H1 (cell line): Measurements from ENCODE around the gene PLTP. TPM values are rescaled to one million over a fixed set of nuclear protein-coding genes. Genes with fewer than 3 reads are reported as not detected.
A peak's percentile ranks its signal among the peaks of the same experiment; 100 is the strongest.

ENCODE experiments used
- CTCF ChIA-PET: fragments of 300-600 bp; sonication (Branson Sonifier 250); formaldehyde crosslinking; loops from one replicate; lab custom pipeline; 2021; ENCODE audit not compliant: partially characterized antibody; lab: Charles Lee
- POLR2A ChIA-PET: fragments of 300-600 bp; sonication (Branson Sonifier 250); formaldehyde crosslinking; loops from one replicate; lab custom pipeline; 2021; ENCODE audit warnings: inconsistent platforms; ENCODE audit not compliant: partially characterized antibody; lab: Charles Lee
- DNase-seq, 2 experiments: peaks; one replicate each; pipeline versions ENCODE4 v3.0.0 to v3.0.0-alpha.2; 2010 to 2022; ENCODE audit warnings: low spot score in 2 of 2, low read depth in 1 of 2, mixed read lengths in 1 of 2
- FAIRE-seq: peaks from 2 replicates; lab custom pipeline; 2011; peaks lifted over from hg19 to GRCh38; lab: Jason Lieb, UNC
- H2AFZ ChIP-seq: 2 replicates; pipeline ENCODE4 v1.8.1; 2012; ENCODE audit warnings: low read length, inconsistent platforms
- H2AK5ac ChIP-seq: 2 replicates; pipeline ENCODE4 v1.6.1; 2013; ENCODE audit warnings: low read depth, low read length
- H2BK120ac ChIP-seq: replicated peaks from 2 replicates; pipeline ENCODE3; 2013; ENCODE audit warnings: low read depth, low read length, inconsistent platforms
- H2BK12ac ChIP-seq: 2 replicates; pipeline ENCODE4 v1.6.1; 2013; ENCODE audit warnings: low read depth, low read length
- H2BK15ac ChIP-seq: 2 replicates; pipeline ENCODE4 v1.6.1; 2013; ENCODE audit warnings: low read length
- H2BK20ac ChIP-seq: 2 replicates; pipeline ENCODE4 v1.6.1; 2013; ENCODE audit warnings: low read length
- H2BK5ac ChIP-seq: 2 replicates; pipeline ENCODE4 v1.6.1; 2013; ENCODE audit warnings: low read depth, low read length
- H3K14ac ChIP-seq: 2 replicates; pipeline ENCODE4 v1.6.1; 2013; ENCODE audit warnings: inconsistent platforms; ENCODE audit not compliant: insufficient read length
- H3K18ac ChIP-seq: 2 replicates; pipeline ENCODE4 v1.6.1; 2013; ENCODE audit warnings: low read length; ENCODE audit errors: extremely low read depth
- H3K23ac ChIP-seq: 2 replicates; pipeline ENCODE4 v1.6.1; 2013; ENCODE audit warnings: inconsistent platforms; ENCODE audit not compliant: insufficient read length
- H3K23me2 ChIP-seq: 2 replicates; pipeline ENCODE4 v1.6.1; 2013; ENCODE audit warnings: low read depth, low read length
- H3K27ac ChIP-seq: 2 replicates; pipeline ENCODE4 v1.6.1; 2011; ENCODE audit warnings: low read depth, low read length, inconsistent platforms
- H3K27me3 ChIP-seq, 4 experiments: replicated peaks in 1 of 4; 1 replicate in 1 of 4; 2 replicates in 3 of 4; pipeline versions ENCODE4 v1.6.1 to v1.8.1; 2011 to 2013; ENCODE audit warnings: low read length in 3 of 4, mild to moderate bottlenecking in 3 of 4, inconsistent platforms in 2 of 4, mixed read lengths in 2 of 4, moderate library complexity in 1 of 4; ENCODE audit not compliant: control insufficient read depth in 3 of 4, insufficient read depth in 3 of 4; ENCODE audit errors: extremely low read depth in 1 of 4
- H3K36me3 ChIP-seq, 4 experiments: 2 replicates each; pipeline versions ENCODE4 v1.6.1 to v1.8.1; 2011 to 2013; ENCODE audit warnings: mild to moderate bottlenecking in 4 of 4, low read length in 3 of 4, moderate library complexity in 2 of 4, control low read depth in 1 of 4, inconsistent platforms in 1 of 4; ENCODE audit not compliant: insufficient read depth in 4 of 4, control insufficient read depth in 2 of 4
- H3K4ac ChIP-seq: replicated peaks from 2 replicates; pipeline ENCODE3; 2013; ENCODE audit warnings: low read length, low read depth, mixed read lengths, inconsistent platforms; ENCODE audit not compliant: insufficient read length
- H3K4me1 ChIP-seq, 4 experiments: replicated peaks in 1 of 4; 1 replicate in 1 of 4; 2 replicates in 3 of 4; pipeline versions ENCODE4 v1.6.1 to v1.8.1; 2011 to 2013; ENCODE audit warnings: low read length in 3 of 4, inconsistent platforms in 2 of 4, mixed read lengths in 1 of 4; ENCODE audit not compliant: insufficient read depth in 4 of 4, control insufficient read depth in 3 of 4
- H3K4me2 ChIP-seq, 2 experiments: 2 replicates each; pipeline versions ENCODE4 v1.6.1 to v1.8.1; 2011 to 2013; ENCODE audit warnings: low read depth in 2 of 2, low read length in 2 of 2, control low read depth in 1 of 2, inconsistent platforms in 1 of 2, mild to moderate bottlenecking in 1 of 2; ENCODE audit not compliant: insufficient read depth in 1 of 2
- H3K4me3 ChIP-seq, 4 experiments: fragments of 200-600, 300-600 bp in 1 of 4; sonication (generic), shearing (Covaris generic), sonication (Bioruptor Twin) in 1 of 4; 2 replicates each; pipeline versions ENCODE4 v1.5.1 to v1.8.1; 2011 to 2016; ENCODE audit warnings: low read length in 4 of 4, low read depth in 3 of 4, control low read depth in 2 of 4, inconsistent platforms in 2 of 4, mild to moderate bottlenecking in 2 of 4, mixed read lengths in 1 of 4, moderate library complexity in 1 of 4; ENCODE audit not compliant: insufficient read depth in 2 of 4; ENCODE audit errors: extremely low read depth in 1 of 4
- H3K56ac ChIP-seq: replicated peaks from 2 replicates; pipeline ENCODE3; 2013; ENCODE audit warnings: low read depth, mild to moderate bottlenecking, mixed read lengths, low read length, inconsistent platforms; ENCODE audit not compliant: insufficient read length
- H3K79me1 ChIP-seq: 2 replicates; pipeline ENCODE4 v1.6.1; 2013; ENCODE audit warnings: low read depth, low read length, control low read depth
- H3K79me2 ChIP-seq, 2 experiments: 2 replicates each; pipeline versions ENCODE4 v1.6.1 to v1.8.1; 2012 to 2013; ENCODE audit warnings: low read length in 2 of 2, mild to moderate bottlenecking in 2 of 2, inconsistent platforms in 1 of 2; ENCODE audit not compliant: insufficient read depth in 2 of 2, control insufficient read depth in 1 of 2
- H3K9ac ChIP-seq, 4 experiments: replicated peaks in 1 of 4; 1 replicate in 1 of 4; 2 replicates in 3 of 4; pipeline versions ENCODE4 v1.6.1 to v1.8.1; 2011 to 2013; ENCODE audit warnings: low read depth in 3 of 4, low read length in 3 of 4, control low read depth in 2 of 4, mild to moderate bottlenecking in 2 of 4, moderate library complexity in 2 of 4, inconsistent platforms in 1 of 4; ENCODE audit errors: extremely low read depth in 1 of 4
- H3K9me3 ChIP-seq, 2 experiments: 2 replicates each; pipeline versions ENCODE4 v1.6.1 to v1.8.1; 2012 to 2013; ENCODE audit warnings: mild to moderate bottlenecking in 2 of 2, moderate library complexity in 2 of 2, control low read depth in 1 of 2, inconsistent platforms in 1 of 2, low read depth in 1 of 2, low read length in 1 of 2, mixed read lengths in 1 of 2; ENCODE audit not compliant: insufficient read depth in 2 of 2
- H4K20me1 ChIP-seq, 2 experiments: replicated peaks in 1 of 2; 2 replicates each; pipeline versions ENCODE3 to v1.8.1; 2011 to 2013; ENCODE audit warnings: inconsistent platforms in 2 of 2, low read length in 2 of 2, mild to moderate bottlenecking in 1 of 2; ENCODE audit not compliant: insufficient read depth in 2 of 2, control insufficient read depth in 1 of 2
- H4K5ac ChIP-seq: 2 replicates; pipeline ENCODE4 v1.6.1; 2013; ENCODE audit warnings: low read length, low read depth, mixed read lengths, inconsistent platforms; ENCODE audit not compliant: insufficient read length
- H4K8ac ChIP-seq: 2 replicates; pipeline ENCODE4 v1.8.0; 2013; ENCODE audit warnings: mild to moderate bottlenecking, moderate library complexity, low read length, inconsistent platforms; ENCODE audit not compliant: insufficient read depth; ENCODE audit errors: extremely low read depth
- H4K91ac ChIP-seq: replicated peaks from 2 replicates; pipeline ENCODE3; 2013; ENCODE audit warnings: low read length, mixed read lengths, inconsistent platforms; ENCODE audit not compliant: insufficient read length
- ASH2L ChIP-seq: fragments of 200-600, 300-600 bp; sonication (generic); IDR thresholded peaks from one replicate; pipeline ENCODE4 v1.7.1; 2017; ENCODE audit warnings: low read length
- CBX8 ChIP-seq: fragments of 300-800, 300-1000 bp; sonication (generic); IDR thresholded peaks from 2 replicates; pipeline ENCODE4 v1.7.1; 2016; ENCODE audit warnings: low read depth, low read length, borderline replicate concordance
- EP300 ChIP-seq, 2 experiments: IDR thresholded peaks; 1 replicate in 1 of 2; 2 replicates in 1 of 2; pipeline ENCODE4 v1.6.1; 2011 to 2012; ENCODE audit warnings: low read depth in 2 of 2, low read length in 2 of 2, mild to moderate bottlenecking in 2 of 2, borderline replicate concordance in 1 of 2, inconsistent platforms in 1 of 2, moderate library complexity in 1 of 2
- PHF8 ChIP-seq: fragments of 200-600 bp; sonication (generic); conservative IDR thresholded peaks from 2 replicates; pipeline ENCODE4 v1.7.1; 2012; ENCODE audit warnings: low read depth, mild to moderate bottlenecking, inconsistent platforms, low read length, moderate library complexity
- POLR2AphosphoS5 ChIP-seq: IDR thresholded peaks from 2 replicates; pipeline ENCODE4 v1.6.1; 2011; ENCODE audit warnings: low read depth, low read length
- SIN3A ChIP-seq, 2 experiments: IDR thresholded peaks in 1 of 2; conservative IDR thresholded peaks in 1 of 2; 2 replicates each; pipeline ENCODE4 v1.6.1; 2011 to 2012; ENCODE audit warnings: low read length in 2 of 2, improper control_type of control experiment in 1 of 2, low read depth in 1 of 2, mild to moderate bottlenecking in 1 of 2
- SIRT6 ChIP-seq: IDR thresholded peaks from one replicate; pipeline ENCODE4 v1.7.1; 2012; ENCODE audit warnings: low read length, inconsistent platforms
- SP1 ChIP-seq: IDR thresholded peaks from 2 replicates; pipeline ENCODE4 v1.6.1; 2011; ENCODE audit warnings: low read depth, low read length
- SRF ChIP-seq: IDR thresholded peaks from 2 replicates; pipeline ENCODE4 v1.6.1; 2011; ENCODE audit warnings: mild to moderate bottlenecking, low read depth, low read length, moderate library complexity
- TAF7 ChIP-seq: optimal IDR thresholded peaks from 2 replicates; pipeline ENCODE3; 2011; ENCODE audit warnings: low read depth, mild to moderate bottlenecking, inconsistent platforms, low read length, moderate library complexity, borderline replicate concordance
- TBP ChIP-seq: IDR thresholded peaks from 2 replicates; pipeline ENCODE4 v1.6.1; 2011; ENCODE audit warnings: low read depth, low read length, improper control_type of control experiment
- WGBS, 2 experiments: shearing (Covaris generic) in 1 of 2; methylation state at CpG; one replicate each; pipeline versions ENCODE4 v1.1.6 to v1.1.7; 2013 to 2015; ENCODE audit warnings: low lambda C conversion rate in 2 of 2, mixed read lengths in 2 of 2, inconsistent platforms in 1 of 2, low coverage in 1 of 2, missing lambda C conversion rate in 1 of 2; ENCODE audit not compliant: insufficient replicate concordance in 2 of 2, insufficient coverage in 1 of 2, insufficient read length in 1 of 2; ENCODE audit errors: extremely low coverage in 1 of 2, missing lambda C conversion rate in 1 of 2; 5-methylcytosine and 5-hydroxymethylcytosine counted together
- polyA plus RNA-seq, 7 experiments: library from polyadenylated mRNA; depleted of rRNA in 3 of 7; stranded (reverse) in 5 of 7; unstranded in 2 of 7; fragments of >200 nt in 5 of 7; fragments of 200-250 nt in 2 of 7; gene quantifications; 1 replicate in 5 of 7; 2 replicates in 1 of 7; 4 replicates in 1 of 7; pipeline versions ENCODE4 v1.2.1 to v1.2.3, GENCODE V29; 2011 to 2013; ENCODE audit warnings: missing spikeins in 2 of 7, mixed read lengths in 2 of 7
- total RNA-seq: library from RNA; stranded (reverse); fragmentation: NEBNext Ultra II Directional; extraction: Animal tissue kit (Norgen Biotek cat#: 25700); gene quantifications from 2 replicates; pipeline ENCODE4 v1.2.1, GENCODE V29; 2021

Gene PLTP
- total and polyA plus RNA-seq, 2 of the 8 experiments (the other 6 are each of a cell fraction or from before 2014, with no cell fraction given), result 120 to 194 TPM

DNA sequence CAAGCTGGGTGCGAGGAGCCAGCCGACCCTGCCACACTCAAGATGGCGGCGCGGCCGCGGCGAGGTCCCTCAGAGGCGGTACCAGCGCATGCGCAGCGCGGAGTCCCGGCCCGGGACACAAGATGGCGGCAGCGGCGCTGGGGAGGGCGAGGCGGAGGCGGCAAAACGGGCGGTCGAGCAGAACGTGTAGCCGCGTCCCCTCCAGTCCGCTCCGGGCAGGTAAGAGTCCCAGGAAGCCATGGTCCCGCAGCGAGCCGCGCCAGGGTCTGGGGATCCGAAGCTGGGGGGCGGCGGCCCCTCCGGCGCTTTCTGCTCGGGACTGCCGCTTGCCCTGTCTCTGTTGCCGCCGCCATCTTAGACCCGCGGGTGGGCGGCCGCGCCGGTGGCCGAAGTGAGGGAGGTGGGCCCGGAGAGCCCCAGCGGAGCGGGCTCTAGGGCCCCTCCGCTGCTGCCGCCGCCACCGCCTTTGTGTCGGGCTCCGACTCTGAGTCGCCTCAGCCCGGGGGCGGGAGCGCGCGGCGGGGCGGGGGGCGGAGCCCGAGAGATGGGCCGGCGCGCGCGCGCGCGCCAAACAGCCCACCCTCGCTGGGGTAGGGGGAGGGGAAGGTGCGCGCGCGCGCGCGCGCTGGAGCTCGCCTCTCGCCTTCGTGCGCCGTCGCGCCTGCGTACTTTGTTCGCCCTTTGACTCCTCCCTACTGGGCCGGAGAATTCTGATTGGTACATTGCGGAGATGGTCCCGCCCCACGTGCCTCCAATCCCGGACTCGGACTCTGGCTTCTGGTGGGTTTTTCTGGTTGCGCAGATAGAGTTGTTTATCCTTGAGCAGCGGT lies 22.8 kb upstream of the PLTP start, which contains the start of gene PCIF1:
PCIF1 (plus strand) TSS at position 98 of the 830 bp plus-strand sequence. CDS start 4,317 bp downstream, outside the sequence.
- peaks cover 3% of the 10 kb centered on the region; the same call in 1 of the 2 replicates for H3K23me2 ChIP-seq
- no peak within 1 kb of the TSS for H3K14ac ChIP-seq
- H3K27me3 ChIP-seq, result no peaks in the 10 kb centered on the region
- FAIRE-seq (no peak), DNase-seq (peak; percentile 91 to 99)
- H3K4me3 ChIP-seq, result peak within 1 kb of the TSS; percentile 76 to 91 (median 86)
- peaks cover 5 to 31% (median 14%) of the 10 kb centered on the region in 4 experiments for H3K4me1 ChIP-seq
- H2BK120ac ChIP-seq, result peak within 1 kb of the TSS; percentile 67
- CTCF ChIA-PET, result interaction anchor here (0.6 to 2.9 kb wide), 7 partner anchors 12 to 135 kb away, joined by 3 to 12 read pairs (median 6); no protein-coding TSS in a partner anchor
- H3K4ac ChIP-seq, result peak within 1 kb of the TSS; percentile 96
- POLR2A ChIA-PET, result interaction anchor here (0.6 to 18.4 kb wide), 38 partner anchors 13 to 587 kb away, joined by 3 to 283 read pairs (median 6); partner anchors contain the start of genes ACOT8, CTSA, NEURL2 and PLTP
- peak within 1 kb of the TSS; percentile 72 to 73 for H3K4me2 ChIP-seq
- no peak within 1 kb of the TSS; the same call in 1 of the 2 replicates for H2BK12ac ChIP-seq
- H3K27ac ChIP-seq, result peak within 1 kb of the TSS; percentile 100
- peak within 1 kb of the TSS; percentile 96 for H2BK5ac ChIP-seq
- WGBS, 2 experiments, result 1% methylated on average over 44 of the region's 102 CpGs; no CpG with 5 or more reads in 1 of the 2 experiments
- H3K79me2 ChIP-seq, result peaks cover 0 to 22% of the 10 kb centered on the region in 2 experiments; a peak in 2 of 4 replicates
- peaks cover 3 to 16% (median 12%) of the 10 kb centered on the region in 4 experiments; a peak in 7 of 8 replicates for H3K36me3 ChIP-seq
- H4K5ac ChIP-seq, result peak within 1 kb of the TSS; percentile 96
- no peak within 1 kb of the TSS; the same call in 1 of the 2 replicates for H2AFZ ChIP-seq
- H3K79me1 ChIP-seq, result no peaks in the 10 kb centered on the region; the same call in 1 of the 2 replicates
- no peak within 1 kb of the TSS for H3K23ac ChIP-seq
- no peak within 1 kb of the TSS for H2AK5ac ChIP-seq
- no peak within 1 kb of the TSS for H2BK20ac ChIP-seq
- H4K8ac ChIP-seq, result peak within 1 kb of the TSS; percentile 100
- H4K91ac ChIP-seq, result peak within 1 kb of the TSS; percentile 99
- peak within 1 kb of the TSS; percentile 91 to 100 (median 100) for H3K9ac ChIP-seq
- H3K9me3 ChIP-seq, result no peaks in the 10 kb centered on the region
- peak within 1 kb of the TSS; percentile 98 for H3K56ac ChIP-seq
- no peak within 1 kb of the TSS; the same call in 1 of the 2 replicates for H2BK15ac ChIP-seq
- no peaks in the 10 kb centered on the region for H4K20me1 ChIP-seq
- H3K18ac ChIP-seq, result peak within 1 kb of the TSS; percentile 99
- TF ChIP-seq TBP (peak; percentile 94), PHF8 (peak; percentile 100), POLR2AphosphoS5 (peak; percentile 90), EP300 (IDR thresholded peaks at IDR 0.05; ENCODE audit: borderline replicate concordance in 1 of 2, low read depth in 2 of 2, low read length in 2 of 2) (peak in 1 of 2 experiments; percentile 21; a peak in 1 of 3 replicates), SIRT6 (peak; percentile 71), SRF (no peak), TAF7 (peak; percentile 91), ASH2L (peak; percentile 78), SIN3A (conservative IDR thresholded peaks at IDR 0.05 in 1 of 2, IDR thresholded peaks at IDR 0.05 in 1 of 2; ENCODE audit: low read depth in 1 of 2, low read length in 2 of 2) (peak in 1 of 2 experiments; percentile 1; a peak in 2 of 4 replicates), CBX8 (no peak), SP1 (peak; percentile 83)
